RPMI7951 (cell line): ENCODE data around the gene GTF2A2. TPM values are rescaled to one million over a fixed set of nuclear protein-coding genes. Genes with fewer than 3 reads are reported as not detected.
"Not testable (repeated sequence)": the region's sequence is repeated elsewhere in the genome, so short reads cannot be mapped to it uniquely, and the experiment has no call there.

Experiments used
- DNase-seq: peaks from one replicate; pipeline ENCODE4 v3.0.0-alpha.2; 2012; ENCODE audit warnings: low read depth
- total RNA-seq: library from RNA; depleted of rRNA; stranded (reverse); fragments of >200 nt; shearing (Covaris generic); gene quantifications from 2 replicates; pipeline ENCODE4 v1.2.3, GENCODE V29; 2014; rRNA removed

GTF2A2 gene
- 106 and 121 TPM in 2 replicates for total RNA-seq

DNA sequence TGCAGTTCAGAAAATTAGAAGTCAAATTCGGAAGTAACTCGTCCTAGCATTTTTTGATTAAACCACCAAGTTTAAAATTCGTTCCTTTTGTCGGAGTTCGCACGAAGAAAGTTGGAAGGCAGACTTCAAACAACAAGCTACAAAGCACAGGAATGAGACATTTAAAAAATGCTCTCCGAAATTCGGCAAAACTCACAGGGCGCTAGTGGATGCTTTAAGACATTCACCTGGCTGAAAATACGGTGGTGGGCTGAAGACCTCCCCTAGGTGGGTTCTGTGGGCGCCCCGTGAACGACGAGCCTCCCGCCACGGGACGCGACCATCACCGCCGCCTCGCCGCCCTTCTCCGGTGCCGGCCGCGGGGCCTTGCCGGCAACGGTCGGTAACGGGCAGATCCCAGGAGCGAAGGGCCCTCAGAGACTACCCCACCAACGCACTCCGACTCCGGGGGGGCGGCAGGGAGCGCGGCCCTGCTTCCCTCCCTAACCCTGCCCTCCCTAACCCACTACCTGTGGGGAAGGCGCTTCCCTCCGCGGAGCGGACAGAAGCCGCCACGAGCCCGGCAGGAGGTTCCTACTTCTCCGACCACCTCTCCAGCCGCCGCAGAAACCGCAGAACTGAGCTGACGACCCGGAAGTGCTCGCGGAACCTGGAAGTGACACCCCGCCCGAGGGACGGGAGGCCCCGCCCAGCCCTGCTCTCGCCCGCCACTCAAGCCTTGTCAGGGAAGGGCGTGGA, at the start of gene GTF2A2:
TSS of gene GTF2A2 (minus strand) at position 619 of the 738 bp plus-strand sequence. CDS start 5,238 bp downstream, outside the sequence.
- peak; percentile 94 for DNase-seq

DNA sequence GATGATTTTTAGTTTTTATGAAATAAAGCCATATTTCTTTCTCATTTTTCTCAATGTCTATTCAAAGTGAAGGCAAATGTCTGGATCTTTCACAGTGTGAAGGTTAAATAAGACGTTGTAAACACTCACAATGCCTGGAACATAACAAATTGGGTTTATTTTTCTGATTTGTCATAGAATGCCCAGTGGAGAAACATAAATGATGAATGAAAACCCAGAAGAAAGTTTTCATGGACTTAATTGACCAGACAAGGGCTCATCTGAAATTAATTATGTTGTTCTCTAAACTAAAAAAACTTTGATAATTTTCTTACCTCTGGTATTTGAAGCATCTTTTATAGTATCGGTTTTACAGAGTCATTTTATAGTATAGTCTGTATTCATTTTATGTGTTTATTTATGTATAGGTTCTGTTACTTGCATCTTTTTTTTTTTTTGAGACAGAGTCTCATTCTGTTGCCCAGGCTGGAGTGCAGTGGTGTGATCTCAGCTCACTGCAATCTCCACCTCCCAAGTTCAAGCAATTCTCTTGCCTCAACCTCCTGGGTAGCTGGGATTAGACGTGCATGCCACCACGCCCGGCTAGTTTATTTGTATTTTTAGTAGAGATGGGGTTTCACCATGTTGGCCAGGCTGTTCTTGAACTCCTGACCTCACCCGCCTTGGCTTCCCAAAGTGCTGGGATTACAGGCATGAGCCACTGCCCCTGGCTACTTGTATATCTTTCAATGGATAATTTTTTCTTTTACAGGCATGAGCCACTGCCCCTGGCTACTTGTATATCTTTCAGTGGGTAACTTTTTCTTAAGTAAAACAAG, 46.9 kb upstream of the GTF2A2 start:
- no peak for DNase-seq

DNA sequence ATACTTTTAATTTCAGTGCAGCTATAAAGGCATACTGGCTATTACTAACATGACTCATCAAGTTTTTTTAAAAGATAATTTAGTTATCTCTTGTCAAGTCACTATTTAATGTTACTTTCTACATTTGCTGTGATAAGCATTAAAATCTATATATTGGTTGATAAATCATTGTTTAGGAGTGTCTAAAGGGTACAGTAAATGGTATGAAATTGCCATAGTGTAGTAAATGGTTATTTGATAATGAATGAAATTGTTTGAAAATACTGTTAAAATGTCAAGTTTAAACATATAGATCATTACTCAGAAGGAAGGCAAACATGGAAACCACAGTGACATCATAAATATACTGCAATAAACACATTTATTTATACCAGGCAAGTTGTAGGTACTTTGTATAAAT, 45.0 kb upstream of the GTF2A2 start:
- no peak for DNase-seq

GRCh38 chr15:59701880-59702279, 44.6 kb upstream of the GTF2A2 start:
- no peak for DNase-seq

DNA sequence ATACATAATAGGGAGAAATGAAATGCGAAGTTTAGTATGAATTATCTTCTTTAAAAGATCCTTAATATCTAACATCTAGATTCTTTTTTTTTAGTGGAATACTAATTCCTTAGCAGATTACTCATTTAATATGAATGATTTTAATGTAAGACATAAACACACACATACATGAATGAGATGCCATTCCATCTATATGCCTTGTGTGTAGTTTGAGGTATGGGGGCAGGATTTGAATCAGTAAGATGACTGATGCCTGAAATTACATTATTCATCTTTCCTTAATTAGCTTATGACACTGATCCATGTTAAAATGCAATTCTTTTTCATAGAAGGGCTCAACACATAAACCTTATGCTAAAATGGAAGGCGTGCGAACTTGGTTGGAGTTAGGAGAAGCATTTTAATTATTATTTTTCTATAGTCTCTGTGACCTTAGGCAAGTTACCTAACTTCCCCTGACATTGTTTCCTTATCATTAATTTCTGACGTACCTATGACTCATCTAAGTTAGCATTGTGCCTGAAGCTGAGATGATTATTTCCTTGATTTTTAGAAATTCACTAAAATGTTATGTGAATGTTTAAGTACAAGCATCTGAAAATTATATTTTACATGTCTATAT, 42.6 kb upstream of the GTF2A2 start:
- peak; percentile 13 for DNase-seq

DNA sequence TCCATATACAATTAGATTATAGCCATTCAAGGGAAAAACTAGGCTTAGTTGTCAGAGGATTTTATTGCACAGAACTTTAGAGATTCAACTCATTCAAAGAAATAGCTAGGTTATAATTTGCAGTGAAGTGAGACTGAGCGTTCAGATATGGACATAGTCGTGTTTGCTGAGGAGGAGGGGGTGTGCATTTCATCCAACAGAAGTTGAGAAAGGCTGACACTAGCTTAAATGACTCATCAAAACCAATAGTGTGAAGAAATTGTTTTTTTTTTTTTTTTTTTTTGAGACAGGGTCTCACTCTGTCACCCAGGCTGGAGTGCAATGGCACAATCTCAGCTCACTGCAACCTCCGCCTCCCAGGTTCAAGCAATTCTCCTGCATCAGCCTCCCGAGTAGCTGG, 40.8 kb upstream of the GTF2A2 start:
- DNase-seq = not testable (repeated sequence)

DNA sequence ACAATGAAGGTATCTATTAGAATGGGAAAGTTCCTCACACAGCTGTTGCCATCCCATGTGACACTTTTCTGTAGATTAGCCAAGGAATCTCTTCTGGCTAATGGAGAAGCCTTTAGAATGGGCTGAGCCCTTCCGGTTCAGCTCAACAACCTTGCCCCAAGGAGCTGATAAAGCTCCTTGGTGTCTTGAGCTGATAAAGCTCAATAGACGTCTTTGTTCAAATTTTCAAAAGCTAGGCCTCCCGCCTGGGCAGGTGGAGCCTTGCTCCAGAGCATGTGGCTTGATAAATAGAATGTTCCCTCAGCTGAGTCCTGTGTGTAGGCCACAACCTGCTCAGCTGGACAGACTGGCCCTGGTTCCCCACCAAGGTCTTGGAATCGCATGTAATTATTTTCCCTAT, 39.0 kb upstream of the GTF2A2 start:
- no peak for DNase-seq

GRCh38 chr15:59694779-59695178, 37.5 kb upstream of the GTF2A2 start:
- DNase-seq = no peak

- peak; percentile 51 for DNase-seq
Measured at GRCh38 chr15:59691194-59691805, 34.0 kb upstream of the GTF2A2 start.

GRCh38 chr15:59689626-59690236, 32.4 kb upstream of the GTF2A2 start:
- peak; percentile 82 for DNase-seq

DNA sequence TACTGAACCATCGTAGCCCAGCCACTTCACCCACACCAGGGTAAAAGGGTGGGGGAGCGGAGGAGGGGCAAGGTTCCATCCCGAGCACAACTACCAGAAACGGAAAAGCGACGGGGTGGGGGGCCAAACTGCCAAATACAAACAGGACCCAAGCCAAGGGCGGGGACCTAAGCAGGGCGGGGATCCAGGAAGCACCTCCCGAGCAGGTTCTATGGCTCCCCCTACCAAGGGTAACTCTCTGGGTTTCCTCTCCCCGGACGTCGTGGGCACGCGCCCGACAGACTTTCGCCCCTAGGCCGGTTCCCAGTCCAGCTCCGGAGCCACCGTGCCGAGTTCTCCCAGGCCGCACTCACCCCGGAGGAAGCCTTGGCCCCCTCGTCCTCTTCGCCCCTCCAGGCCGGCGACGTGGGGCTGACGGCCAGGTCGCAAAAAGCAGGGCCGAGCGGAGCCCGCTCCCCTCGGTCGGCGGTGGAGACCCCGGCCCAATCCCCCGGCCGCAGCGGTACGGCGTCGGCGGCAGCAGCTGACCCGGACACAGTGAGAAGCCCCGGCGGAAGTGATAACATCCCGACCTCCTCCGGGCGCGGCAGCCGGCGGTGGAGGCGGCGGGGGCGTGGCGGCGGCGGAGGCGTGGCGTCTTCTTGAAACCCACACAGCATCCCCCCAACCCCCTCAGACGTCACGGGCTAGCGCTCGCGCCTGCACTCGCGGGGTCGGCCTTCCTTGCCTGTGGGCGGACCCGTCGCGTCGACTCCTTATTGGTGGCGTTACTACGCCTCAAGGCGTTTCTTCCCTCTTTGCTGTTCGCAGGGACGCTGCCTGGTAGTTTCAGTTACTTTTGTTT, 31.7 kb upstream of the GTF2A2 start, which contains the start of gene BNIP2:
TSS of gene BNIP2 (minus strand) at position 539 of the 844 bp plus-strand sequence. CDS start 6,863 bp downstream, outside the sequence.
- DNase-seq = peak; percentile 99

DNA sequence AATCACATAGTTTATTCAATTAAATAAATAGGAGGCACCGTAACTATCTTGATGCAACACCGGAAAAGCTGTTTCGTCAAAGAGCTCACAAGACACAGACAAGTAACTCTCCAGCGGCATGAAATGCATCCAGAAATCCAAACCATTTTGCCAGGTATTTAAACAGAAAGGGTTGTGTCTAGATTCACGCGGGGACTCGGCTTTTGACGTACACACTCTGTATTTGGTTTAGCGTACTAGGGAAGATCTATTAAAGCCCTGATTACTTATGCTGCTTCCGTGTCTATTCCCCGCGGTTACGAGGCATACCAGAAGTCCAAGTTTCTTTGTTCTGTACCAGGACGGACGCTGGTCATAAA, 31.1 kb upstream of the GTF2A2 start:
- no peak for DNase-seq

- DNase-seq = peak; percentile 16
Measured at GRCh38 chr15:59687836-59688235, 30.5 kb upstream of the GTF2A2 start.

- no peak for DNase-seq
Measured at GRCh38 chr15:59686389-59686788, 29.1 kb upstream of the GTF2A2 start.

DNA sequence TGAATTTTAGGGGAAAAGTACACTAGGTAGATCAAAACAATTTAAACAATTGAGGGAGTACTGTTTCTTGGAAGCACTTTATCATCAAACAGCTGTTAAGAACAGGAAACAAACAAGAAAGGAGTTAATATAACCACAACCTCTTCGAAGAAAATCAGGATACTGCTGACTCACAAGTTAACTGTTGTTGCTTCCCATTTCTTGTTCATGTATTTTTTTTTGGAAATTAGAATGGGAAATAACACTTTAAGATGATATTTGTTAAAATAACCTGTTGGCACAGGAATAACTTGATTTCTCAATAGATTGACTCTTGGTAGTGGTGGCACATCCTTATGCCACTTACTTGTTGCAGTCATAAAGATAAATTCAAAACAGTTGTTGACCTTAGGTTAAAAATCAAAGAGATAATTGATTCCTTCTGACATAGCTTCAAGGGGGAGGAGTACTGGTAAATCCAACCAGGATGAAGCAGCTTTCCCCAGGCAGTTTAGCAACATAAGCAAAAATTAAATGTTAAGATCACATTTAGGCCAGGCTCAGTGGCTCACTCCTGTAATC, 28.5 kb upstream of the GTF2A2 start:
- DNase-seq = peak; percentile 23

DNA sequence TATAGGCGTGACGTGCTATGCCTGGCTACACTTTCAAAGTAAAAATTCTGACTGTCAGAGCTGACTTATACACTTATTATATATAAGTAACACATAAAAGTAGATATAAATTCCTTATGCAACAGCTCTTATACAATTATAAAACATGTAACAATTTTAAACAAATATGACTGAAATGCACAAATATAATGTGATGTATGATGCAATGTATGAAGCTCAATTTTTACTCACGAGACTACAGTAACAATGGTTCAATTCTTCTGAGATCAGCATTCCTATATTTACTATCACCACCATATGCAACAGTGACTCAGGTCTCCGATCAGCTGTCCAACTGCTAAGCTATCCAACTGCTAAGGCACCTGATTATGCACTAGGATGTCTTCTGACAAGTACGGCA, 23.6 kb upstream of the GTF2A2 start:
- DNase-seq = no peak

DNA sequence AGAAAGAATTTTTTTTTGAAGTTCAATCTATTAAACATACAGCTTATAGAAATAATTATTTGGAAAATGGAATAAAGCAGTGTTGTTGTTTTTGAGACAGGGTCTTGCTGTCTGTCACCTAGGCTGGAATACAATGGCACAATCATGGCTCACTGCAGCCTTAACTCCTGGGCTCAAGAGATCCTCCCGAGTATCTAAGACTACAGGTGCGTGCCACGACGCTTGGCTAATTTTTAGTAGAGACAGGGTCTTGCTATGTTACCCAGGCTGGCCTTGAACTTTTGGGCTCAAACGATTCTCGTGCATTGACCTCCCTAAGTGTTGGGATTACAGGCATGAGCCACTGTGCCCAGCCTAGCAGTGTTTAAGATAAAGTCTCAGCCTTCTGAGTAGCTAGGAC, 23.0 kb upstream of the GTF2A2 start:
- DNase-seq = no peak

GRCh38 chr15:59678620-59679019, 21.3 kb upstream of the GTF2A2 start:
- no peak for DNase-seq

- no peak for DNase-seq
Measured at GRCh38 chr15:59678172-59678571, 20.9 kb upstream of the GTF2A2 start.

DNA sequence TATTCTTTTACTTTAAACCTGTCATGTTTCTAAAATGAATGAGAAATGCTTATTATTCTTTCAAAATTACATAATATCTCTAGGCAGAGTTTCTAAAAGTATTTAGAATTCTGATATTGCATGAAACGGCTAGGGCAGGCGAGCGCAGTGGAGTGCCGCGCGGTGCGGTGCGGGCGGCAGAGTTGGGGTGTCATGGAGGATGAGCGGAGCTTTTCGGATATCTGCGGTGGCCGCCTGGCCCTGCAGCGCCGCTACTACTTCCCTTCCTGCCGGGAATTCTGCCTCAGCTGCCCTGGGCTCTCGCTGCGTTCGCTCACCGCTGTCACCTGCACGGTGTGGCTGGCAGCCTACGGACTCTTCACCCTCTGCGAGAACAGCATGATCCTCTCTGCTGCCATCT, 19.2 kb upstream of the GTF2A2 start:
- no peak for DNase-seq
